WTC11 (cell line): Measurements from ENCODE around the gene SCYL1. TPM values are rescaled to one million over a fixed set of nuclear protein-coding genes. Genes with fewer than 3 reads are reported as not detected.
"Not testable (repeated sequence)": the region's sequence is repeated elsewhere in the genome, so short reads cannot be mapped to it uniquely, and the experiment has no call there.

Source experiments
- ATAC-seq: fragments of 200-7000 bp; cut with Tn5 transposase; 2 replicates; pipeline ENCODE4 v1.10.0; 2021; ENCODE audit warnings: mild to moderate bottlenecking, moderate library complexity
- CTCF ChIA-PET: fragments of 300-600 bp; sonication (Branson Sonifier 250); formaldehyde crosslinking; loops from one replicate; lab custom pipeline; 2021; ENCODE audit warnings: antibody characterized with exemption; lab: Charles Lee
- POLR2A ChIA-PET: fragments of 350-600 bp; sonication (Branson Sonifier 250); formaldehyde crosslinking; loops from one replicate; lab custom pipeline; 2021; ENCODE audit warnings: antibody characterized with exemption; lab: Charles Lee
- DNase-seq: peaks from one replicate; pipeline ENCODE4 v3.0.0; 2021; ENCODE audit warnings: low spot score
- H3K27ac Mint-ChIP-seq: 2 replicates; pipeline ENCODE4 v1.8.0; 2021; ENCODE audit warnings: mixed read lengths
- H3K27me3 Mint-ChIP-seq: 2 replicates; pipeline ENCODE4 v1.8.0; 2021; ENCODE audit warnings: low read depth, mild to moderate bottlenecking, moderate library complexity, mixed read lengths
- H3K36me3 Mint-ChIP-seq: 2 replicates; pipeline ENCODE4 v1.8.0; 2021; ENCODE audit warnings: mixed read lengths
- H3K4me1 Mint-ChIP-seq: 2 replicates; pipeline ENCODE4 v1.8.0; 2022; ENCODE audit warnings: mixed read lengths
- H3K4me3 Mint-ChIP-seq: 2 replicates; pipeline ENCODE4 v1.8.0; 2021; ENCODE audit warnings: mild to moderate bottlenecking, moderate library complexity, mixed read lengths
- H3K9me3 Mint-ChIP-seq: 2 replicates; pipeline ENCODE4 v1.8.0; 2021; ENCODE audit warnings: mixed read lengths
- ATF2 ChIP-seq: sonication (generic); formaldehyde crosslinking; IDR thresholded peaks from 2 replicates; pipeline ENCODE4 v1.8.1; 2022; ENCODE audit warnings: low read depth, missing genetic modification reagents, borderline replicate concordance
- CREB1 ChIP-seq: sonication (generic); formaldehyde crosslinking; IDR thresholded peaks from 2 replicates; pipeline ENCODE4 v1.8.0; 2023; ENCODE audit warnings: mild to moderate bottlenecking, missing genetic modification reagents
- KAT7 ChIP-seq: sonication (generic); formaldehyde crosslinking; IDR thresholded peaks from 2 replicates; pipeline ENCODE4 v1.8.1; 2023; ENCODE audit warnings: missing genetic modification reagents, mild to moderate bottlenecking, borderline replicate concordance
- NFE2L1 ChIP-seq: sonication (generic); formaldehyde crosslinking; IDR thresholded peaks from 2 replicates; pipeline ENCODE4 v1.8.1; 2023; ENCODE audit warnings: missing genetic modification reagents
- NR1H2 ChIP-seq: sonication (generic); formaldehyde crosslinking; IDR thresholded peaks from 2 replicates; pipeline ENCODE4 v1.9.0; 2021; ENCODE audit warnings: mild to moderate bottlenecking, moderate library complexity, missing genetic modification reagents
- NR3C1 ChIP-seq: sonication (generic); formaldehyde crosslinking; conservative IDR thresholded peaks from 2 replicates; pipeline ENCODE4 v1.8.1; 2023; ENCODE audit warnings: low read depth, mild to moderate bottlenecking, missing genetic modification reagents
- PRRX2 ChIP-seq: fragments of 250-450 bp; sonication (Bioruptor Pico); IDR thresholded peaks from 2 replicates; pipeline ENCODE4 v1.8.0; 2021; ENCODE audit warnings: mild to moderate bottlenecking
- RELA ChIP-seq: sonication (generic); formaldehyde crosslinking; IDR thresholded peaks from 2 replicates; pipeline ENCODE4 v1.8.1; 2022; ENCODE audit warnings: missing genetic modification reagents, mild to moderate bottlenecking, borderline replicate concordance
- SP1 ChIP-seq: sonication (generic); formaldehyde crosslinking; conservative IDR thresholded peaks from 2 replicates; pipeline ENCODE4 v1.8.1; 2022; ENCODE audit warnings: missing genetic modification reagents
- total RNA-seq: library from RNA; stranded (reverse); gene quantifications from 3 replicates; pipeline ENCODE4 v1.2.3, GENCODE V29; 2021
- TF ChIP-seq, protein P1 (sequence below): sonication (generic); formaldehyde crosslinking; IDR thresholded peaks from 2 replicates; pipeline ENCODE4 v1.8.0; 2022; ENCODE audit warnings: mild to moderate bottlenecking, missing genetic modification reagents
- TF ChIP-seq, protein P2 (sequence below): sonication (generic); formaldehyde crosslinking; IDR thresholded peaks from 2 replicates; pipeline ENCODE4 v1.8.1; 2023; ENCODE audit warnings: mild to moderate bottlenecking, missing genetic modification reagents, borderline replicate concordance
- TF ChIP-seq, protein P3 (sequence below): sonication (generic); formaldehyde crosslinking; conservative IDR thresholded peaks from 2 replicates; pipeline ENCODE4 v1.8.1; 2023; ENCODE audit warnings: mild to moderate bottlenecking, low read depth, missing genetic modification reagents, moderate library complexity
- TF ChIP-seq, protein P4 (sequence below): sonication (generic); formaldehyde crosslinking; IDR thresholded peaks from 2 replicates; pipeline ENCODE4 v1.8.0; 2022; ENCODE audit warnings: mild to moderate bottlenecking, missing genetic modification reagents

Gene SCYL1
- total RNA-seq, 1 experiment from 2014 or later, result 76.8 TPM

- TF ChIP-seq, protein P1, sequence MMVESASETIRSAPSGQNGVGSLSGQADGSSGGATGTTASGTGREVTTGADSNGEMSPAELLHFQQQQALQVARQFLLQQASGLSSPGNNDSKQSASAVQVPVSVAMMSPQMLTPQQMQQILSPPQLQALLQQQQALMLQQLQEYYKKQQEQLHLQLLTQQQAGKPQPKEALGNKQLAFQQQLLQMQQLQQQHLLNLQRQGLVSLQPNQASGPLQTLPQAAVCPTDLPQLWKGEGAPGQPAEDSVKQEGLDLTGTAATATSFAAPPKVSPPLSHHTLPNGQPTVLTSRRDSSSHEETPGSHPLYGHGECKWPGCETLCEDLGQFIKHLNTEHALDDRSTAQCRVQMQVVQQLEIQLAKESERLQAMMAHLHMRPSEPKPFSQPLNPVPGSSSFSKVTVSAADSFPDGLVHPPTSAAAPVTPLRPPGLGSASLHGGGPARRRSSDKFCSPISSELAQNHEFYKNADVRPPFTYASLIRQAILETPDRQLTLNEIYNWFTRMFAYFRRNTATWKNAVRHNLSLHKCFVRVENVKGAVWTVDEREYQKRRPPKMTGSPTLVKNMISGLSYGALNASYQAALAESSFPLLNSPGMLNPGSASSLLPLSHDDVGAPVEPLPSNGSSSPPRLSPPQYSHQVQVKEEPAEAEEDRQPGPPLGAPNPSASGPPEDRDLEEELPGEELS (CRISPR knock-in tag), result no peak
- TF ChIP-seq CREB1 (CRISPR knock-in tag), result peak; percentile 41; the same call in 1 of the 2 replicates
- TF ChIP-seq NFE2L1 (CRISPR knock-in tag), result no peak
- no peak for TF ChIP-seq ATF2
- TF ChIP-seq KAT7, result no peak
- TF ChIP-seq, protein P2, sequence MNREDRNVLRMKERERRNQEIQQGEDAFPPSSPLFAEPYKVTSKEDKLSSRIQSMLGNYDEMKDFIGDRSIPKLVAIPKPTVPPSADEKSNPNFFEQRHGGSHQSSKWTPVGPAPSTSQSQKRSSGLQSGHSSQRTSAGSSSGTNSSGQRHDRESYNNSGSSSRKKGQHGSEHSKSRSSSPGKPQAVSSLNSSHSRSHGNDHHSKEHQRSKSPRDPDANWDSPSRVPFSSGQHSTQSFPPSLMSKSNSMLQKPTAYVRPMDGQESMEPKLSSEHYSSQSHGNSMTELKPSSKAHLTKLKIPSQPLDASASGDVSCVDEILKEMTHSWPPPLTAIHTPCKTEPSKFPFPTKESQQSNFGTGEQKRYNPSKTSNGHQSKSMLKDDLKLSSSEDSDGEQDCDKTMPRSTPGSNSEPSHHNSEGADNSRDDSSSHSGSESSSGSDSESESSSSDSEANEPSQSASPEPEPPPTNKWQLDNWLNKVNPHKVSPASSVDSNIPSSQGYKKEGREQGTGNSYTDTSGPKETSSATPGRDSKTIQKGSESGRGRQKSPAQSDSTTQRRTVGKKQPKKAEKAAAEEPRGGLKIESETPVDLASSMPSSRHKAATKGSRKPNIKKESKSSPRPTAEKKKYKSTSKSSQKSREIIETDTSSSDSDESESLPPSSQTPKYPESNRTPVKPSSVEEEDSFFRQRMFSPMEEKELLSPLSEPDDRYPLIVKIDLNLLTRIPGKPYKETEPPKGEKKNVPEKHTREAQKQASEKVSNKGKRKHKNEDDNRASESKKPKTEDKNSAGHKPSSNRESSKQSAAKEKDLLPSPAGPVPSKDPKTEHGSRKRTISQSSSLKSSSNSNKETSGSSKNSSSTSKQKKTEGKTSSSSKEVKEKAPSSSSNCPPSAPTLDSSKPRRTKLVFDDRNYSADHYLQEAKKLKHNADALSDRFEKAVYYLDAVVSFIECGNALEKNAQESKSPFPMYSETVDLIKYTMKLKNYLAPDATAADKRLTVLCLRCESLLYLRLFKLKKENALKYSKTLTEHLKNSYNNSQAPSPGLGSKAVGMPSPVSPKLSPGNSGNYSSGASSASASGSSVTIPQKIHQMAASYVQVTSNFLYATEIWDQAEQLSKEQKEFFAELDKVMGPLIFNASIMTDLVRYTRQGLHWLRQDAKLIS (CRISPR knock-in tag), result 0 out of 2 replicates have a peak, but pooled peaks have one; percentile 30
- TF ChIP-seq, protein P3, sequence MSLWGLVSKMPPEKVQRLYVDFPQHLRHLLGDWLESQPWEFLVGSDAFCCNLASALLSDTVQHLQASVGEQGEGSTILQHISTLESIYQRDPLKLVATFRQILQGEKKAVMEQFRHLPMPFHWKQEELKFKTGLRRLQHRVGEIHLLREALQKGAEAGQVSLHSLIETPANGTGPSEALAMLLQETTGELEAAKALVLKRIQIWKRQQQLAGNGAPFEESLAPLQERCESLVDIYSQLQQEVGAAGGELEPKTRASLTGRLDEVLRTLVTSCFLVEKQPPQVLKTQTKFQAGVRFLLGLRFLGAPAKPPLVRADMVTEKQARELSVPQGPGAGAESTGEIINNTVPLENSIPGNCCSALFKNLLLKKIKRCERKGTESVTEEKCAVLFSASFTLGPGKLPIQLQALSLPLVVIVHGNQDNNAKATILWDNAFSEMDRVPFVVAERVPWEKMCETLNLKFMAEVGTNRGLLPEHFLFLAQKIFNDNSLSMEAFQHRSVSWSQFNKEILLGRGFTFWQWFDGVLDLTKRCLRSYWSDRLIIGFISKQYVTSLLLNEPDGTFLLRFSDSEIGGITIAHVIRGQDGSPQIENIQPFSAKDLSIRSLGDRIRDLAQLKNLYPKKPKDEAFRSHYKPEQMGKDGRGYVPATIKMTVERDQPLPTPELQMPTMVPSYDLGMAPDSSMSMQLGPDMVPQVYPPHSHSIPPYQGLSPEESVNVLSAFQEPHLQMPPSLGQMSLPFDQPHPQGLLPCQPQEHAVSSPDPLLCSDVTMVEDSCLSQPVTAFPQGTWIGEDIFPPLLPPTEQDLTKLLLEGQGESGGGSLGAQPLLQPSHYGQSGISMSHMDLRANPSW, result no peak
- no peak for TF ChIP-seq NR1H2
- no peak for TF ChIP-seq NR3C1 (CRISPR knock-in tag)
- TF ChIP-seq, protein P4, sequence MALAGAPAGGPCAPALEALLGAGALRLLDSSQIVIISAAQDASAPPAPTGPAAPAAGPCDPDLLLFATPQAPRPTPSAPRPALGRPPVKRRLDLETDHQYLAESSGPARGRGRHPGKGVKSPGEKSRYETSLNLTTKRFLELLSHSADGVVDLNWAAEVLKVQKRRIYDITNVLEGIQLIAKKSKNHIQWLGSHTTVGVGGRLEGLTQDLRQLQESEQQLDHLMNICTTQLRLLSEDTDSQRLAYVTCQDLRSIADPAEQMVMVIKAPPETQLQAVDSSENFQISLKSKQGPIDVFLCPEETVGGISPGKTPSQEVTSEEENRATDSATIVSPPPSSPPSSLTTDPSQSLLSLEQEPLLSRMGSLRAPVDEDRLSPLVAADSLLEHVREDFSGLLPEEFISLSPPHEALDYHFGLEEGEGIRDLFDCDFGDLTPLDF (CRISPR knock-in tag), result no peak; the same call in 1 of the 2 replicates
- TF ChIP-seq SP1, result no peak
- TF ChIP-seq RELA (CRISPR knock-in tag), result no peak
- peak; percentile 99 for TF ChIP-seq PRRX2 (CRISPR knock-in tag)
These were observed 17.9 kb upstream of the SCYL1 start (continued) for GRCh38 chr11:65506772-65507505.

- CTCF ChIA-PET, H3K27me3 Mint-ChIP-seq, H3K27ac Mint-ChIP-seq, ATAC-seq, H3K4me3 Mint-ChIP-seq, H3K9me3 Mint-ChIP-seq, DNase-seq, H3K36me3 Mint-ChIP-seq: not testable (repeated sequence)
- POLR2A ChIA-PET, result interaction anchor here (0.7 kb wide), 1 partner anchor 25 kb away, joined by 7 read pairs; no protein-coding TSS in a partner anchor
- peaks cover 12% of the 10 kb centered on the region for H3K4me1 Mint-ChIP-seq
These were observed 12.6 kb upstream of the SCYL1 start for GRCh38 chr11:65512311-65512710.
